Endothelial cell of umbilical vein (primary cell): ENCODE data around the gene COPRS. TPM values are rescaled to one million over a fixed set of nuclear protein-coding genes. Genes with fewer than 3 reads are reported as not detected.

Experiments used
- BruUV-seq: library from RNA; stranded (reverse); fragments of 400-500 nt; replicated peaks from 2 replicates; lab custom pipeline; 2021; lab: Mats Ljungman, UMichigan
- CTCF ChIA-PET: fragments of 300-600, 350-600 bp; sonication (Branson Sonifier 250); formaldehyde crosslinking; loops from one replicate; lab custom pipeline; 2021; ENCODE audit warnings: antibody characterized with exemption, inconsistent platforms; lab: Charles Lee
- POLR2A ChIA-PET: fragments of 300-600, 350-600 bp; sonication (Branson Sonifier 250); formaldehyde crosslinking; loops from one replicate; lab custom pipeline; 2021; ENCODE audit warnings: antibody characterized with exemption, inconsistent platforms; lab: Charles Lee
- DNase-seq: peaks from one replicate; pipeline ENCODE4 v3.0.0-alpha.2; 2011; ENCODE audit warnings: low read depth, low spot score
- FAIRE-seq: peaks from 2 replicates; lab custom pipeline; 2011; peaks lifted over from hg19 to GRCh38; lab: Jason Lieb, UNC
- H2AFZ ChIP-seq: 2 replicates; pipeline ENCODE4 v1.6.0; 2012; ENCODE audit warnings: low read depth, low read length, control low read depth, inconsistent platforms
- H3K27ac ChIP-seq: 2 replicates; pipeline ENCODE4 v1.5.1; 2011; ENCODE audit warnings: low read depth, mild to moderate bottlenecking, control low read depth, low read length, moderate library complexity; ENCODE audit not compliant: insufficient read depth
- H3K27me3 ChIP-seq, 2 experiments: 2 replicates each; pipeline versions ENCODE4 v1.6.0 to v1.6.1; 2011; ENCODE audit warnings: low read length in 2 of 2, mixed read lengths in 1 of 2; ENCODE audit not compliant: control insufficient read depth in 2 of 2, insufficient read depth in 2 of 2
- H3K36me3 ChIP-seq, 2 experiments: 2 replicates in 1 of 2; 3 replicates in 1 of 2; pipeline ENCODE4 v1.5.1; 2011; ENCODE audit warnings: low read length in 2 of 2, mild to moderate bottlenecking in 1 of 2, moderate library complexity in 1 of 2; ENCODE audit not compliant: control insufficient read depth in 2 of 2, insufficient read depth in 2 of 2; ENCODE audit errors: extremely low read depth in 1 of 2
- H3K4me1 ChIP-seq: 3 replicates; pipeline ENCODE4 v1.5.1; 2011; ENCODE audit warnings: mild to moderate bottlenecking, low read length; ENCODE audit not compliant: control insufficient read depth, insufficient read depth; ENCODE audit errors: extremely low read depth
- H3K4me2 ChIP-seq: 2 replicates; pipeline ENCODE4 v1.6.1; 2011; ENCODE audit warnings: low read length, control low read depth, mixed read lengths; ENCODE audit not compliant: insufficient read depth
- H3K4me3 ChIP-seq, 3 experiments: fragments of 200-600 bp in 1 of 3; sonication (generic), shearing (Covaris generic) in 1 of 3; replicated peaks in 1 of 3; 2 replicates each; pipeline ENCODE4 v1.5.1; 2011 to 2016; ENCODE audit warnings: control low read depth in 3 of 3, low read length in 3 of 3, mild to moderate bottlenecking in 2 of 3, inconsistent platforms in 1 of 3, low read depth in 1 of 3, moderate library complexity in 1 of 3; ENCODE audit not compliant: insufficient read depth in 1 of 3
- H3K79me2 ChIP-seq: 2 replicates; pipeline ENCODE4 v1.6.0; 2012; ENCODE audit warnings: low read length, inconsistent platforms; ENCODE audit not compliant: control insufficient read depth, insufficient read depth
- H3K9ac ChIP-seq: replicated peaks from 2 replicates; pipeline ENCODE3; 2011; ENCODE audit warnings: low read length, control low read depth; ENCODE audit not compliant: insufficient read depth; ENCODE audit errors: extremely low read depth
- H3K9me1 ChIP-seq: replicated peaks from 3 replicates; pipeline ENCODE4 v1.6.0; 2011; ENCODE audit warnings: mild to moderate bottlenecking, low read length; ENCODE audit not compliant: control insufficient read depth, insufficient read depth; ENCODE audit errors: extremely low read depth
- H3K9me3 ChIP-seq: replicated peaks from 2 replicates; pipeline ENCODE4 v1.5.1; 2012; ENCODE audit warnings: low read length, inconsistent platforms; ENCODE audit not compliant: control insufficient read depth, insufficient read depth
- H4K20me1 ChIP-seq: replicated peaks from 2 replicates; pipeline ENCODE3; 2011; ENCODE audit warnings: mild to moderate bottlenecking, low read length; ENCODE audit not compliant: control insufficient read depth, insufficient read depth; ENCODE audit errors: extremely low read depth
- CTCF ChIP-seq, 2 donors: IDR thresholded peaks; 1 replicate in 1 of 2; 2 replicates in 1 of 2; pipeline ENCODE4 v1.5.1; 2011; ENCODE audit warnings: low read length in 2 of 2, mild to moderate bottlenecking in 2 of 2, moderate library complexity in 2 of 2, control low read depth in 1 of 2, inconsistent platforms in 1 of 2, low read depth in 1 of 2; ENCODE audit not compliant: insufficient read depth in 1 of 2; ENCODE audit errors: extremely low read depth in 1 of 2
- EZH2 ChIP-seq: IDR thresholded peaks from 2 replicates; pipeline ENCODE4 v1.6.1; 2012; ENCODE audit warnings: borderline replicate concordance, low read depth, mild to moderate bottlenecking, moderate library complexity, low read length, inconsistent platforms; ENCODE audit not compliant: severe bottlenecking
- FOS ChIP-seq: IDR thresholded peaks from 2 replicates; pipeline ENCODE4 v1.6.1; 2011; ENCODE audit warnings: mild to moderate bottlenecking, low read length, moderate library complexity, borderline replicate concordance; ENCODE audit not compliant: insufficient read depth
- GATA2 ChIP-seq: IDR thresholded peaks from 2 replicates; pipeline ENCODE4 v1.7.0; 2011; ENCODE audit warnings: low read depth, mild to moderate bottlenecking, moderate library complexity, mixed read lengths, low read length; ENCODE audit not compliant: insufficient read length, insufficient read depth
- MAX ChIP-seq: IDR thresholded peaks from 2 replicates; pipeline ENCODE4 v1.6.1; 2011; ENCODE audit not compliant: insufficient read depth, insufficient read length
- MYC ChIP-seq: IDR thresholded peaks from one replicate; pipeline ENCODE4 v1.6.1; 2011; ENCODE audit warnings: mild to moderate bottlenecking, low read depth, low read length
- POLR2AphosphoS5 ChIP-seq: IDR thresholded peaks from 2 replicates; pipeline ENCODE4 v1.6.1; 2012; ENCODE audit warnings: low read depth, mild to moderate bottlenecking, control low read depth, low read length, moderate library complexity; ENCODE audit not compliant: insufficient read depth
- dilution Hi-C: fragments of 300-500 bp; cut with MboI; formaldehyde crosslinking; loops from one replicate; pipeline ENCODE4 v1.15.0; 2019; ENCODE audit warnings: low sequenced_read_pairs; ENCODE audit not compliant: extremely low pct_ligation_motif_present
- intact Hi-C: fragments of 100-400 bp; cut with micrococcal nuclease; formaldehyde crosslinking; loops from one replicate; pipeline ENCODE4 v1.10.0; 2022
- polyA plus RNA-seq, 4 experiments: library from polyadenylated mRNA; depleted of rRNA in 3 of 4; stranded (reverse) in 3 of 4; unstranded in 1 of 4; fragments of >200 nt; gene quantifications; 2 replicates each; pipeline versions ENCODE4 v1.2.1 to v1.2.3, GENCODE V29; 2011 to 2012; ENCODE audit warnings: missing spikeins in 1 of 4
- total RNA-seq: library from RNA; stranded (reverse); gene quantifications from 2 replicates; pipeline ENCODE4 v1.2.3, GENCODE V29; 2021

The COPRS gene
- total and polyA plus RNA-seq, 2 donors (not counting 3 experiments of a cell fraction or from before 2014, with no cell fraction given): 43.1 to 48.0 TPM

- CTCF ChIA-PET: interaction anchor here (1.3 to 1.8 kb wide), 4 partner anchors 10 to 270 kb away, joined by 3 to 11 read pairs (median 6); no protein-coding TSS in a partner anchor
- BruUV-seq: no TSS peak
- FAIRE-seq (no peak), DNase-seq (no peak)
- intact Hi-C loops (no loop called here), dilution Hi-C loops (no loop called here)
- Histone ChIP-seq H3K9me3 (no peaks in the 10 kb centered on the region), H2AFZ (no peak overlapping the region), H3K79me2 (no peaks in the 10 kb centered on the region), H3K36me3 (no peaks in the 10 kb centered on the region), H3K27me3 (no peaks in the 10 kb centered on the region), H3K4me1 (no peaks in the 10 kb centered on the region), H3K9ac (no peak overlapping the region), H3K27ac (no peak overlapping the region), H4K20me1 (no peaks in the 10 kb centered on the region), H3K4me2 (no peak overlapping the region), H3K4me3 (no peak overlapping the region), H3K9me1 (no peaks in the 10 kb centered on the region)
- POLR2A ChIA-PET: no interaction called here
- TF ChIP-seq MYC (no peak), FOS (no peak), MAX (no peak), GATA2 (no peak), EZH2 (no peak), CTCF (IDR thresholded peaks at IDR 0.05; ENCODE audit: extremely low read depth in 1 of 2, insufficient read depth in 1 of 2, low read depth in 1 of 2, low read length in 2 of 2) (no peak), POLR2AphosphoS5 (no peak)
These were observed 27.8 kb downstream of the COPRS start for GRCh38 chr17:31830971-31831858.
